ENCODE results near the gene MRPL52. TPM values are rescaled to one million over a fixed set of nuclear protein-coding genes. Genes with fewer than 3 reads are reported as not detected.

Gene MRPL52
- total RNA-seq, 4 donors from 2014 or later, result 48.5 to 153 (median 89.0) TPM

GRCh38 chr14:22846811-22847307 lies 17.2 kb downstream of the MRPL52 start:
- Histone ChIP-seq H3K36me3 (peaks cover 0 to 5% of the 10 kb centered on the region in 2 donors), H3K27ac (peak overlapping the region in 3 of 4 donors; percentile 18 to 69 (median 51)), H3K4me1 (peaks cover 39 to 43% of the 10 kb centered on the region in 2 donors), H3K9me3 (no peaks in the 10 kb centered on the region), H3K4me3 (no peak overlapping the region), H3K27me3 (no peaks in the 10 kb centered on the region)
- in situ Hi-C loops (cut with MboI; ENCODE audit: low sequenced_read_pairs in 4 of 4), result no loop called here
- DNase-seq (no peak), ATAC-seq (no peak)
- TF ChIP-seq CTCF (IDR thresholded peaks at IDR 0.05 in 4 of 5, conservative IDR thresholded peaks at IDR 0.05 in 1 of 5), result no peak
- no peak for TF ChIP-seq POLR2A (IDR thresholded peaks at IDR 0.05)
- intact Hi-C loops (cut with DNase I; ENCODE audit: low total_unique reads), result no loop called here

- no peak for ATAC-seq
- H3K4me1 ChIP-seq, result peaks cover 42 to 46% of the 10 kb centered on the region in 2 donors
- TF ChIP-seq CTCF (IDR thresholded peaks at IDR 0.05 in 4 of 5, conservative IDR thresholded peaks at IDR 0.05 in 1 of 5) (no peak), POLR2A (IDR thresholded peaks at IDR 0.05) (no peak)
- H3K27ac ChIP-seq, result peak overlapping the region; percentile 69 to 80 (median 78)
- DNase-seq, result peak in 1 of 2 donors; percentile 13
- peaks cover 0 to 5% of the 10 kb centered on the region in 2 donors for H3K36me3 ChIP-seq
- no peak overlapping the region for H3K4me3 ChIP-seq
- no peaks in the 10 kb centered on the region for H3K9me3 ChIP-seq
- no peaks in the 10 kb centered on the region for H3K27me3 ChIP-seq
- intact Hi-C loops (cut with DNase I; ENCODE audit: low total_unique reads), result loop anchor here (1.0 kb wide), 1 partner anchor 10 kb away; no protein-coding TSS in a partner anchor
- in situ Hi-C loops (cut with MboI; ENCODE audit: low sequenced_read_pairs in 4 of 4), result no loop called here
These were observed 18.1 kb downstream of the MRPL52 start for GRCh38 chr14:22847661-22848341.

- intact Hi-C loops (cut with DNase I; ENCODE audit: low total_unique reads) (loop anchor here (1.0 kb wide), 1 partner anchor 10 kb away; no protein-coding TSS in a partner anchor), in situ Hi-C loops (cut with MboI; ENCODE audit: low sequenced_read_pairs in 4 of 4) (no loop called here)
- Histone ChIP-seq H3K27me3 (no peaks in the 10 kb centered on the region), H3K4me3 (peak overlapping the region in 1 of 4 donors; percentile 8), H3K9me3 (no peaks in the 10 kb centered on the region), H3K36me3 (peaks cover 0 to 5% of the 10 kb centered on the region in 2 donors), H3K27ac (peak overlapping the region; percentile 69 to 80 (median 78)), H3K4me1 (peaks cover 42 to 47% of the 10 kb centered on the region in 2 donors)
- TF ChIP-seq CTCF (IDR thresholded peaks at IDR 0.05 in 4 of 5, conservative IDR thresholded peaks at IDR 0.05 in 1 of 5) (no peak), POLR2A (IDR thresholded peaks at IDR 0.05) (no peak)
- peak; percentile 25 to 35 for ATAC-seq
- DNase-seq, result peak; percentile 43 to 61
These were observed 18.9 kb downstream of the MRPL52 start for GRCh38 chr14:22848351-22849164.

GRCh38 chr14:22849212-22849819 lies 19.6 kb downstream of the MRPL52 start:
- intact Hi-C loops (cut with DNase I; ENCODE audit: low total_unique reads) (no loop called here), in situ Hi-C loops (cut with MboI; ENCODE audit: low sequenced_read_pairs in 4 of 4) (no loop called here)
- DNase-seq (peak; percentile 50 to 66), ATAC-seq (peak; percentile 48 to 51)
- Histone ChIP-seq H3K4me3 (peak overlapping the region in 2 of 4 donors; percentile 8 to 21), H3K27ac (peak overlapping the region; percentile 69 to 80 (median 78)), H3K27me3 (no peaks in the 10 kb centered on the region), H3K9me3 (no peaks in the 10 kb centered on the region), H3K4me1 (peaks cover 42 to 47% of the 10 kb centered on the region in 2 donors), H3K36me3 (peaks cover 0 to 5% of the 10 kb centered on the region in 2 donors)
- peak in 1 of 2 donors; percentile 16 for TF ChIP-seq POLR2A (IDR thresholded peaks at IDR 0.05)
- no peak for TF ChIP-seq CTCF (IDR thresholded peaks at IDR 0.05 in 4 of 5, conservative IDR thresholded peaks at IDR 0.05 in 1 of 5)
